Mucosa of descending colon (tissue), 3 donors: Measurements from ENCODE around the gene CHD9NB. TPM values are rescaled to one million over a fixed set of nuclear protein-coding genes. Genes with fewer than 3 reads are reported as not detected.
"Not testable (repeated sequence)": the region's sequence is repeated elsewhere in the genome, so short reads cannot be mapped to it uniquely, and the experiment has no call there.

Source experiments
- ATAC-seq: fragments of 200-7000 bp; cut with Tn5 transposase; one replicate; pipeline ENCODE4 v1.9.1; 2020; ENCODE audit warnings: mild to moderate bottlenecking, moderate library complexity
- DNase-seq, 3 donors: peaks; one replicate each; pipeline ENCODE4 v3.0.0-alpha.2; 2020
- H3K36me3 ChIP-seq: fragments of 200-600 bp; one replicate; pipeline ENCODE4 v1.8.0; 2021; ENCODE audit warnings: low read depth, mild to moderate bottlenecking
- H3K4me1 ChIP-seq: fragments of 200-600 bp; one replicate; pipeline ENCODE4 v1.8.0; 2021; ENCODE audit warnings: low read depth, mild to moderate bottlenecking
- H3K4me3 ChIP-seq: fragments of 200-600 bp; one replicate; pipeline ENCODE4 v1.8.0; 2021; ENCODE audit warnings: mild to moderate bottlenecking
- H3K9me3 ChIP-seq: fragments of 200-600 bp; one replicate; pipeline ENCODE4 v1.8.0; 2021; ENCODE audit warnings: mild to moderate bottlenecking
- intact Hi-C, 2 donors: fragments of 100-400 bp; cut with DNase I in 1 of 2; cut with micrococcal nuclease in 1 of 2; formaldehyde crosslinking; loops; one replicate each; pipeline versions ENCODE4 v1.11.0 to v1.11.1; 2022; cut with DNase I, micrococcal nuclease
- total RNA-seq, 3 donors: library from RNA; stranded (reverse); fragmentation: NEBNext Ultra II Directional in 2 of 3; extraction: Animal tissue kit (Norgen Biotek cat#: 25700) in 2 of 3; gene quantifications; one replicate each; pipeline versions ENCODE4 v1.2.1 to v1.2.4, GENCODE V29; 2021 to 2023
- TF ChIP-seq, protein P1 (sequence below): fragments of 200-600 bp; IDR thresholded peaks from one replicate; pipeline ENCODE4 v1.8.0; 2022; ENCODE audit warnings: antibody characterized with exemption, mild to moderate bottlenecking
- donor health status: DM: no; HTN: no; CAD: no; lungs with moderate emphysema.
- donor health status: DM: no; HTN: no; CAD: no.
- donor health status: DM: no; HTN: yes; CAD: no.

Gene CHD9NB
- total RNA-seq, 3 donors from 2014 or later = 2.3 to 5.3 (median 5.2) TPM

DNA sequence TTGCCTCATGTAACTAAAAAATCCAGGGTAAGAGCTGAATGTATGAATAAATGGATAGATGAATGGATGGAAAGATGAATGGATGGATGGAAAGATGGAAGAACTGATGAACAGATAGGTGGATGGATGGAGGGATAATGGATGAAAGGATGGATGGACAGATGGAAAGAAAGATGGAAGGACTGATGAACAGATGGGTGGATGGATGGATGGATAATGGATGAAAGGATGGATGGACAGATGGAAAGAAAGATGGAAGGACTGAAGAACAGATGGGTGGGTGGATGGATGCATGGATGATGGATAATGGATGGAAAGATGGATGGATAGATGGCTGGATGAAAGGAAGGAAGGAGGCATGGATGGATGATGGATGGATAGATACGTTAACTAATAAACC lies 11.9 kb downstream of the CHD9NB start:
- no peak for DNase-seq
- H3K9me3 ChIP-seq = no peaks in the 10 kb centered on the region
- no peaks in the 10 kb centered on the region for H3K36me3 ChIP-seq
- ATAC-seq = no peak
- TF ChIP-seq, protein P1, sequence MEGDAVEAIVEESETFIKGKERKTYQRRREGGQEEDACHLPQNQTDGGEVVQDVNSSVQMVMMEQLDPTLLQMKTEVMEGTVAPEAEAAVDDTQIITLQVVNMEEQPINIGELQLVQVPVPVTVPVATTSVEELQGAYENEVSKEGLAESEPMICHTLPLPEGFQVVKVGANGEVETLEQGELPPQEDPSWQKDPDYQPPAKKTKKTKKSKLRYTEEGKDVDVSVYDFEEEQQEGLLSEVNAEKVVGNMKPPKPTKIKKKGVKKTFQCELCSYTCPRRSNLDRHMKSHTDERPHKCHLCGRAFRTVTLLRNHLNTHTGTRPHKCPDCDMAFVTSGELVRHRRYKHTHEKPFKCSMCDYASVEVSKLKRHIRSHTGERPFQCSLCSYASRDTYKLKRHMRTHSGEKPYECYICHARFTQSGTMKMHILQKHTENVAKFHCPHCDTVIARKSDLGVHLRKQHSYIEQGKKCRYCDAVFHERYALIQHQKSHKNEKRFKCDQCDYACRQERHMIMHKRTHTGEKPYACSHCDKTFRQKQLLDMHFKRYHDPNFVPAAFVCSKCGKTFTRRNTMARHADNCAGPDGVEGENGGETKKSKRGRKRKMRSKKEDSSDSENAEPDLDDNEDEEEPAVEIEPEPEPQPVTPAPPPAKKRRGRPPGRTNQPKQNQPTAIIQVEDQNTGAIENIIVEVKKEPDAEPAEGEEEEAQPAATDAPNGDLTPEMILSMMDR = no peak
- H3K4me3 ChIP-seq = no peak overlapping the region
- intact Hi-C loops = loop anchor here in 1 of 2 donors (10.0 kb wide), 1 partner anchor 244 kb away; no protein-coding TSS in a partner anchor
- H3K4me1 ChIP-seq = peaks cover 27% of the 10 kb centered on the region

DNA sequence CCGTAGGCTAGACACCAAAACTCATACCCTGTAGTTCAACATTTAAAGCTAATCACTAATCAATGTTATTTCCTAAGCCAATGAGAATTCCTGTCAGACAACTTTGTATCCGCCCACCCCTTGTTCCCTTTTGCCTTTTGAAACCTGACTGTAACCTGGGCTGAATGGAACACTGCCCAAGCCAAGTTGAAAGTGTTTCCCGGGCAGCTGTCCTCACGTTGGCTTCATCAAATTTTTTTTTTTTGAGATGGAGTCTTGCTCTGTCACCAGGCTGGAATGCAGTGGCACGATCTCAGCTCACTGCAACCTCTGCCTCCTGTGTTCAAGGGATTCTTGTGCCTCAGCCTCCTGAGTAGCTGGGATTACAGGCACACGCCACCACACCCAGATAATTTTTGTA lies 16.0 kb downstream of the CHD9NB start:
- H3K9me3 ChIP-seq, H3K4me1 ChIP-seq, DNase-seq, H3K4me3 ChIP-seq, H3K36me3 ChIP-seq, ATAC-seq, intact Hi-C loops: not testable (repeated sequence)

DNA sequence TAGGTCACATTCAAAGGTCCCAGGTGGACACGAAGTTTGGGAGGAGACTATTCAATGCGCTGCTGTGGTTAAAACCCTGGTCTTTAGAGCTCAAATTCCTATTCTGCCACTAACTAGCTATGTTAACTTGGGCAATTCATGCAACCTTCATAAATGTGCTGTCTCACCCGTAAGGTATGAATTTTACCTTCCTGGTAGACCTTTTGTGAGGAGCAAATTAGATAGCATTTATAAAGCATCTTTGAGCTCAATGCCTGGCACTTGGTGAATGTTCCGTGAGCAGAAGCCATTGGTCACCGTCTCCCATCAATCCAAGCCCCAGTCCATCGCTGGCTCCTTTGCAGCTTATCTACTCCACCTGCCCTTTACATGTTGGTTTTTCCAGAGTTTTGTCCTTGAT lies 16.6 kb downstream of the CHD9NB start:
- H3K9me3 ChIP-seq = no peaks in the 10 kb centered on the region
- intact Hi-C loops = no loop called here
- H3K4me3 ChIP-seq = no peak overlapping the region
- no peak for ATAC-seq
- peaks cover under 1% of the 10 kb centered on the region for H3K4me1 ChIP-seq
- no peak for DNase-seq
- TF ChIP-seq, protein P1 = no peak
- H3K36me3 ChIP-seq = no peaks in the 10 kb centered on the region

DNA sequence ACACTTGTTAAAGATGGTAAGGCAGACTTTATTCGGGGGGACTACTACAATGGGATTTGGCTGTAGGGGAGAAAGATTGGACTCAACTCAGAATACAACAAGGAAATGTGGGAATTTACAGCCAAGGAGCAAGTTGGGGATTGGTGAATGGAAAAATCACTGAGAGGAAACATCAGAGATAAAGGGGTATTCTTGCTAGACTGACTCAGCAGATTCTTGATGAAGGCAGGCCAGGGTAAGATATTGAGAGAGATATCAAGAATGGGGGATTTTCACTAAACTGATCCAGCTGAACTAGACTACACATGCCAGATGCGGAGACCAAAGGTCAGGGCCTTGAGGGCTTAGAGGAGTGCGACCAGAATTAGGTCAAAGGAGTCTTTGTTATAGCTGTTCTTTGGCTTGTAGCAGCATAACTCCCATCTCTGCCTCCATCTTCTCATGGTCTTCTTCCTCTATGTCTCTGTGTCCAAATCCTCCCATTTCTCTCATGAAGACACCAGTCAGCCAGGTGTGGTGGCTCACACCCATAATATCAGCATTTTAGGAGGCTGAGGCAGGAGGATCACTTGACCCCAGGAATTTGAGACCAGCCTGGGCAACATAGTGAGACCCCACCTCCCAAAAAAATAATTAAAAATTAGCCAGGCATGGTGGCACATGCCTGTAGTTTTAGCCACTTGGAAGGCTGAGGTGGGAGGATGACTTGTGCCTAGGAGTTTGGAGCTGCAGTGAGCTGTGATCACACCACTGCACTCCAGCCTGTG lies 17.3 kb downstream of the CHD9NB start:
- TF ChIP-seq, protein P1 = no peak
- no peak for DNase-seq
- intact Hi-C loops = no loop called here

DNA sequence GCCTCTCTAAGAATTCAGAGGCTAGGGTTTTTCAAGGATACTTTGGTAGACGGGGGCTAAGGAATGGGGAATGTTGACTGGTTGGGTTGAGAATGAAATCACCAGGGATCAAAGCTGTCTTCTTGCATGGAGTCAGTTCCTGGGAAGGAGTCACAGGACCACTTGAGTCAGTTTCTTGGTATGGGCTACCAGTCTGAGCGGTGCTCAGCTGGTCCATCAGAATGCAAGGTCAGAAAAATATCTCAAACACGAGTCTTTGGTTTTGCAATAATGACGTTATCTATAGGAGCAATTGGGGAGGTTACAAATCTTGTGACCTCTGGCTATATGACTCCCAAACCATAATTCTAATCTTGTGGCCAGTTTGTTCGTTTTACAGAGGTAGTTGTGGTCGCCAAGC lies 18.4 kb downstream of the CHD9NB start:
- H3K9me3 ChIP-seq = no peaks in the 10 kb centered on the region
- intact Hi-C loops = no loop called here
- no peaks in the 10 kb centered on the region for H3K4me1 ChIP-seq
- DNase-seq (no peak), ATAC-seq (no peak)
- TF ChIP-seq, protein P1 = no peak
- H3K36me3 ChIP-seq = no peaks in the 10 kb centered on the region
- no peak overlapping the region for H3K4me3 ChIP-seq

More for the DNA sequence above, 17.3 kb downstream of the CHD9NB start:
- H3K9me3 ChIP-seq = no peaks in the 10 kb centered on the region
- no peaks in the 10 kb centered on the region for H3K36me3 ChIP-seq
- no peaks in the 10 kb centered on the region for H3K4me1 ChIP-seq
- no peak for ATAC-seq
- no peak overlapping the region for H3K4me3 ChIP-seq

DNA sequence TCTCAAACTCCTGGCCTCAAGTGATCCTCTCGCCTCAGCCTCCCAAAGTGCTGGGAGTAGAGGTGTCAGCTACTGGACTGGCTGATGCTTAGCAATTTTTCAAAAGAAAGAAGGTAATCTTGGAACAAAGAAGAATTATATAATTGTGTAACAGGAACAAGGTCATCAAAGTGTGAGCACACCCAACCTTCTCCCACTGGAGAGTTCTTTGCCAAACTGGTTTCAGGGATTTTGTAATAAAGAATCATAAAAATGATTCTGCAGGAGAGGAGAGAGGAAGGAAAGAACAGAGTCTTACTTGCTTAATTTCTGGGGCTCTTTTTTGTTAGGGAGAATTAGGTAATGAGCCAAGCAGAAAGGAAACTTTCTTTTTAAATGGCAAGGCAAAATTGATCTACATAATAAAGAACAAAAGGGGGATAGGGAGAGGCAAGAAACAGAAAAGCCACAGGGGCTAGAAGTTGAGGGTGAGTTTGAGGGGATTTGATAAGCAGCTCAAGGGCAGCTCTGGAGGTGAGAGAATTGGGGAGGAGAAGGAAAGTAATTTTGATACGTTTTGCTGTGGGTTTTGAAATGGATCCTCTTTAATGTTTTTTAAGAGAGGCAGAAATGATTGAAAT lies 21.3 kb downstream of the CHD9NB start:
- TF ChIP-seq, protein P1 = no peak
- ATAC-seq (peak; percentile 75), DNase-seq (no peak)
- no peaks in the 10 kb centered on the region for H3K9me3 ChIP-seq
- intact Hi-C loops = no loop called here
- no peaks in the 10 kb centered on the region for H3K36me3 ChIP-seq
- H3K4me1 ChIP-seq = no peaks in the 10 kb centered on the region
- H3K4me3 ChIP-seq = no peak overlapping the region
